ENCODE results near the gene PCNP.
"Not testable (repeated sequence)": the region's sequence is repeated elsewhere in the genome, so short reads cannot be mapped to it uniquely, and the experiment has no call there.

Gene PCNP

GRCh38 chr3:101641397-101642115 is 67.6 kb downstream of the PCNP start:
- H3K27me3 ChIP-seq (ENCODE audit: insufficient read depth, low read length); H2AFZ ChIP-seq (ENCODE audit: low read depth, low read length); H3K36me3 ChIP-seq (ENCODE audit: insufficient read depth, low read length); H3K9me3 ChIP-seq (ENCODE audit: low read length); H3K4me1 ChIP-seq (ENCODE audit: insufficient read depth, low read length); H3K4me3 ChIP-seq (ENCODE audit: low read length): not testable (repeated sequence)

- no peaks in the 10 kb centered on the region for H3K27me3 ChIP-seq (ENCODE audit: insufficient read depth, low read length)
- no peak overlapping the region for H2AFZ ChIP-seq (ENCODE audit: low read depth, low read length)
- H3K4me3 ChIP-seq (ENCODE audit: low read length): no peak overlapping the region
- no peaks in the 10 kb centered on the region for H3K9me3 ChIP-seq (ENCODE audit: low read length)
- H3K4me1 ChIP-seq (ENCODE audit: insufficient read depth, low read length): no peaks in the 10 kb centered on the region
- peaks cover 3% of the 10 kb centered on the region for H3K36me3 ChIP-seq (ENCODE audit: insufficient read depth, low read length)
Measured at GRCh38 chr3:101642441-101642840, 68.5 kb downstream of the PCNP start.

- Histone ChIP-seq H3K9me3 (ENCODE audit: low read length) (no peaks in the 10 kb centered on the region), H3K36me3 (ENCODE audit: insufficient read depth, low read length) (peaks cover 9% of the 10 kb centered on the region), H3K4me3 (ENCODE audit: low read length) (no peak overlapping the region), H2AFZ (ENCODE audit: low read depth, low read length) (no peak overlapping the region), H3K4me1 (ENCODE audit: insufficient read depth, low read length) (no peaks in the 10 kb centered on the region), H3K27me3 (ENCODE audit: insufficient read depth, low read length) (no peaks in the 10 kb centered on the region)
Measured at GRCh38 chr3:101643009-101643844, 69.2 kb downstream of the PCNP start.

All from neuron (in vitro differentiated cells).